HEK293 (cell line): ENCODE measurements around the gene EN1.

Source experiments
- BCL11B ChIP-seq: fragments of 450-650 bp; formaldehyde crosslinking; IDR thresholded peaks from 2 replicates; pipeline ENCODE4 v1.5.1; 2016; ENCODE audit warnings: low read depth, missing biosample characterization, missing genetic modification characterization
- YY1 ChIP-seq: fragments of 450-650 bp; formaldehyde crosslinking; IDR thresholded peaks from 2 replicates; pipeline ENCODE4 v1.5.1; 2018; ENCODE audit warnings: missing biosample characterization, missing genetic modification characterization
- ZNF24 ChIP-seq: fragments of 450-650 bp; formaldehyde crosslinking; IDR thresholded peaks from 2 replicates; pipeline ENCODE4 v1.5.1; 2016; ENCODE audit warnings: missing biosample characterization, missing genetic modification characterization
- ZNF350 ChIP-seq: fragments of 450-650 bp; formaldehyde crosslinking; IDR thresholded peaks from 2 replicates; pipeline ENCODE4 v1.5.0; 2017; ENCODE audit warnings: missing biosample characterization, mild to moderate bottlenecking, missing genetic modification characterization
- ZNF423 ChIP-seq: fragments of 450-650 bp; formaldehyde crosslinking; IDR thresholded peaks from 2 replicates; pipeline ENCODE4 v1.5.1; 2016; ENCODE audit warnings: missing biosample characterization, missing genetic modification characterization
- ZNF473 ChIP-seq: fragments of 450-650 bp; formaldehyde crosslinking; IDR thresholded peaks from 2 replicates; pipeline ENCODE4 v1.5.1; 2017; ENCODE audit warnings: missing biosample characterization, missing genetic modification characterization
- TF ChIP-seq, protein P1 (sequence below): fragments of 450-650 bp; formaldehyde crosslinking; IDR thresholded peaks from 2 replicates; pipeline ENCODE4 v1.5.1; 2016; ENCODE audit warnings: missing biosample characterization, missing genetic modification characterization
- TF ChIP-seq, protein P2 (sequence below): fragments of 450-650 bp; formaldehyde crosslinking; IDR thresholded peaks from 2 replicates; pipeline ENCODE4 v1.5.1; 2016; ENCODE audit warnings: missing biosample characterization, missing genetic modification characterization, borderline replicate concordance
- TF ChIP-seq, protein P3 (sequence below): fragments of 450-650 bp; formaldehyde crosslinking; IDR thresholded peaks from 2 replicates; pipeline ENCODE4 v1.5.1; 2016; ENCODE audit warnings: missing biosample characterization, missing genetic modification characterization

DNA sequence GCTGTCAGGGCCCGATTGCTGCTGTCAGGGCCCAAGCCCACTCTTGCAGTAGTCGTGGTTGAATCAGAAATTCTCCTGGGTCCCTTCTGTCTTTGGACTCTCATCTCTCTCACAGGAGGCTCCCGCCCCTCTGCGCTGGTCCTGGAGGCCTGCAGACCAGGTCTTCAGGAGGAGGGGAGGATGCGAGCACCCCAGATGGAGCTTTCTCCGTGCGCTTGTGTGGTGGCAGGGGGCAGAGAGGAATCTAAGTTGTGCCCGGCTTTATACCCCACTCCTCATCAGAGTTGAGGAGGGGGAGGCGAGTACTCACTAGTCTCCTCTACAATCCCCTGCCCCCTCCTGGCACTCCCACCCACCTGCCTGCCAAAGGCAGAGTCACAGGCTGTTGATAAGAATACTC, 10.4 kb downstream of the EN1 start:
- TF ChIP-seq ZNF473: no peak
- TF ChIP-seq YY1 (tag by site-specific recombination): no peak
- TF ChIP-seq, protein P1, sequence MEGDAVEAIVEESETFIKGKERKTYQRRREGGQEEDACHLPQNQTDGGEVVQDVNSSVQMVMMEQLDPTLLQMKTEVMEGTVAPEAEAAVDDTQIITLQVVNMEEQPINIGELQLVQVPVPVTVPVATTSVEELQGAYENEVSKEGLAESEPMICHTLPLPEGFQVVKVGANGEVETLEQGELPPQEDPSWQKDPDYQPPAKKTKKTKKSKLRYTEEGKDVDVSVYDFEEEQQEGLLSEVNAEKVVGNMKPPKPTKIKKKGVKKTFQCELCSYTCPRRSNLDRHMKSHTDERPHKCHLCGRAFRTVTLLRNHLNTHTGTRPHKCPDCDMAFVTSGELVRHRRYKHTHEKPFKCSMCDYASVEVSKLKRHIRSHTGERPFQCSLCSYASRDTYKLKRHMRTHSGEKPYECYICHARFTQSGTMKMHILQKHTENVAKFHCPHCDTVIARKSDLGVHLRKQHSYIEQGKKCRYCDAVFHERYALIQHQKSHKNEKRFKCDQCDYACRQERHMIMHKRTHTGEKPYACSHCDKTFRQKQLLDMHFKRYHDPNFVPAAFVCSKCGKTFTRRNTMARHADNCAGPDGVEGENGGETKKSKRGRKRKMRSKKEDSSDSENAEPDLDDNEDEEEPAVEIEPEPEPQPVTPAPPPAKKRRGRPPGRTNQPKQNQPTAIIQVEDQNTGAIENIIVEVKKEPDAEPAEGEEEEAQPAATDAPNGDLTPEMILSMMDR (tag by site-specific recombination): no peak
- TF ChIP-seq ZNF350 (tag by site-specific recombination): no peak
- no peak for TF ChIP-seq ZNF24 (tag by site-specific recombination)
- no peak for TF ChIP-seq ZNF423 (tag by site-specific recombination)
- TF ChIP-seq, protein P2, sequence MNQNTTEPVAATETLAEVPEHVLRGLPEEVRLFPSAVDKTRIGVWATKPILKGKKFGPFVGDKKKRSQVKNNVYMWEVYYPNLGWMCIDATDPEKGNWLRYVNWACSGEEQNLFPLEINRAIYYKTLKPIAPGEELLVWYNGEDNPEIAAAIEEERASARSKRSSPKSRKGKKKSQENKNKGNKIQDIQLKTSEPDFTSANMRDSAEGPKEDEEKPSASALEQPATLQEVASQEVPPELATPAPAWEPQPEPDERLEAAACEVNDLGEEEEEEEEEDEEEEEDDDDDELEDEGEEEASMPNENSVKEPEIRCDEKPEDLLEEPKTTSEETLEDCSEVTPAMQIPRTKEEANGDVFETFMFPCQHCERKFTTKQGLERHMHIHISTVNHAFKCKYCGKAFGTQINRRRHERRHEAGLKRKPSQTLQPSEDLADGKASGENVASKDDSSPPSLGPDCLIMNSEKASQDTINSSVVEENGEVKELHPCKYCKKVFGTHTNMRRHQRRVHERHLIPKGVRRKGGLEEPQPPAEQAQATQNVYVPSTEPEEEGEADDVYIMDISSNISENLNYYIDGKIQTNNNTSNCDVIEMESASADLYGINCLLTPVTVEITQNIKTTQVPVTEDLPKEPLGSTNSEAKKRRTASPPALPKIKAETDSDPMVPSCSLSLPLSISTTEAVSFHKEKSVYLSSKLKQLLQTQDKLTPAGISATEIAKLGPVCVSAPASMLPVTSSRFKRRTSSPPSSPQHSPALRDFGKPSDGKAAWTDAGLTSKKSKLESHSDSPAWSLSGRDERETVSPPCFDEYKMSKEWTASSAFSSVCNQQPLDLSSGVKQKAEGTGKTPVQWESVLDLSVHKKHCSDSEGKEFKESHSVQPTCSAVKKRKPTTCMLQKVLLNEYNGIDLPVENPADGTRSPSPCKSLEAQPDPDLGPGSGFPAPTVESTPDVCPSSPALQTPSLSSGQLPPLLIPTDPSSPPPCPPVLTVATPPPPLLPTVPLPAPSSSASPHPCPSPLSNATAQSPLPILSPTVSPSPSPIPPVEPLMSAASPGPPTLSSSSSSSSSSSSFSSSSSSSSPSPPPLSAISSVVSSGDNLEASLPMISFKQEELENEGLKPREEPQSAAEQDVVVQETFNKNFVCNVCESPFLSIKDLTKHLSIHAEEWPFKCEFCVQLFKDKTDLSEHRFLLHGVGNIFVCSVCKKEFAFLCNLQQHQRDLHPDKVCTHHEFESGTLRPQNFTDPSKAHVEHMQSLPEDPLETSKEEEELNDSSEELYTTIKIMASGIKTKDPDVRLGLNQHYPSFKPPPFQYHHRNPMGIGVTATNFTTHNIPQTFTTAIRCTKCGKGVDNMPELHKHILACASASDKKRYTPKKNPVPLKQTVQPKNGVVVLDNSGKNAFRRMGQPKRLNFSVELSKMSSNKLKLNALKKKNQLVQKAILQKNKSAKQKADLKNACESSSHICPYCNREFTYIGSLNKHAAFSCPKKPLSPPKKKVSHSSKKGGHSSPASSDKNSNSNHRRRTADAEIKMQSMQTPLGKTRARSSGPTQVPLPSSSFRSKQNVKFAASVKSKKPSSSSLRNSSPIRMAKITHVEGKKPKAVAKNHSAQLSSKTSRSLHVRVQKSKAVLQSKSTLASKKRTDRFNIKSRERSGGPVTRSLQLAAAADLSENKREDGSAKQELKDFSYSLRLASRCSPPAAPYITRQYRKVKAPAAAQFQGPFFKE (tag by site-specific recombination): no peak
- TF ChIP-seq BCL11B (tag by site-specific recombination): no peak
- TF ChIP-seq, protein P3, sequence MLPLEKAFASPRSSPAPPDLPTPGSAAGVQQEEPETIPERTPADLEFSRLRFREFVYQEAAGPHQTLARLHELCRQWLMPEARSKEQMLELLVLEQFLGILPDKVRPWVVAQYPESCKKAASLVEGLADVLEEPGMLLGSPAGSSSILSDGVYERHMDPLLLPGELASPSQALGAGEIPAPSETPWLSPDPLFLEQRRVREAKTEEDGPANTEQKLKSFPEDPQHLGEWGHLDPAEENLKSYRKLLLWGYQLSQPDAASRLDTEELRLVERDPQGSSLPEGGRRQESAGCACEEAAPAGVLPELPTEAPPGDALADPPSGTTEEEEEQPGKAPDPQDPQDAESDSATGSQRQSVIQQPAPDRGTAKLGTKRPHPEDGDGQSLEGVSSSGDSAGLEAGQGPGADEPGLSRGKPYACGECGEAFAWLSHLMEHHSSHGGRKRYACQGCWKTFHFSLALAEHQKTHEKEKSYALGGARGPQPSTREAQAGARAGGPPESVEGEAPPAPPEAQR: no peak
